GM12873 (cell line): Measurements from ENCODE around the gene KLHL22.

Experiments
- CTCF ChIP-seq: IDR thresholded peaks from 2 replicates; pipeline ENCODE4 v1.5.1; 2012; ENCODE audit warnings: low read depth, mild to moderate bottlenecking, moderate library complexity, low read length, control low read depth; ENCODE audit not compliant: insufficient read depth; ENCODE audit errors: missing control alignments

The KLHL22 gene

GRCh38 chr22:20392983-20393704, 102.5 kb downstream of the KLHL22 start:
- no peak for TF ChIP-seq CTCF
